Measurements from ENCODE around the gene PTPRM. TPM values are rescaled to one million over a fixed set of nuclear protein-coding genes. Genes with fewer than 3 reads are reported as not detected.
A peak's percentile ranks its signal among the peaks of the same experiment; 100 is the strongest.

PTPRM gene
- total RNA-seq, 1 donor from 2014 or later: 42.1 TPM

DNA sequence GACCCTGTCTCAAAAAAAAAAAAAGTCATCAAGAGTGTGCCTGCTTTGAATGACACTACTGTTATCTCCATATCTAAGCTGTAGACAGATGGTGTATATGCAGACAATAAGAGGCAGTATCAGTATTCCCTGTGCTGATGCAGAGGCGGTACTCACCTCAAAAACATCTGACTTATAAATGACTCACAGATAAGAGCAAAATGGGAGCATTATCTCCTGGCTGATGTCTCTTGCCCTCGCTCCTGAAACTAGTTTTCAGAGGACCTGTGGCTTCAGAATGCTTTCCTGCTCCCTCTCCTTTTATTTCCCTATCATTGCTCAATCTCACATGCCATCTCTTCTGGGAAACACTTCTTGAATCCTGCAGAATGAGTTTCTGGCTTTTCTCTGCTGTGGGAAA, 289.6 kb downstream of the PTPRM start:
- H3K4me3 ChIP-seq (ENCODE audit: low read depth, low read length): no peak overlapping the region
- H3K27me3 ChIP-seq (ENCODE audit: control insufficient read depth, insufficient read depth, low read length): no peaks in the 10 kb centered on the region
- DNase-seq (ENCODE audit: low read depth): peak; percentile 74
- TF ChIP-seq, protein P1, sequence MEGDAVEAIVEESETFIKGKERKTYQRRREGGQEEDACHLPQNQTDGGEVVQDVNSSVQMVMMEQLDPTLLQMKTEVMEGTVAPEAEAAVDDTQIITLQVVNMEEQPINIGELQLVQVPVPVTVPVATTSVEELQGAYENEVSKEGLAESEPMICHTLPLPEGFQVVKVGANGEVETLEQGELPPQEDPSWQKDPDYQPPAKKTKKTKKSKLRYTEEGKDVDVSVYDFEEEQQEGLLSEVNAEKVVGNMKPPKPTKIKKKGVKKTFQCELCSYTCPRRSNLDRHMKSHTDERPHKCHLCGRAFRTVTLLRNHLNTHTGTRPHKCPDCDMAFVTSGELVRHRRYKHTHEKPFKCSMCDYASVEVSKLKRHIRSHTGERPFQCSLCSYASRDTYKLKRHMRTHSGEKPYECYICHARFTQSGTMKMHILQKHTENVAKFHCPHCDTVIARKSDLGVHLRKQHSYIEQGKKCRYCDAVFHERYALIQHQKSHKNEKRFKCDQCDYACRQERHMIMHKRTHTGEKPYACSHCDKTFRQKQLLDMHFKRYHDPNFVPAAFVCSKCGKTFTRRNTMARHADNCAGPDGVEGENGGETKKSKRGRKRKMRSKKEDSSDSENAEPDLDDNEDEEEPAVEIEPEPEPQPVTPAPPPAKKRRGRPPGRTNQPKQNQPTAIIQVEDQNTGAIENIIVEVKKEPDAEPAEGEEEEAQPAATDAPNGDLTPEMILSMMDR (IDR thresholded peaks at IDR 0.05; ENCODE audit: insufficient read depth, low read length, severe bottlenecking): no peak
- H3K36me3 ChIP-seq (ENCODE audit: control insufficient read depth, insufficient read depth, low read length): no peaks in the 10 kb centered on the region
- FAIRE-seq: no peak

DNA sequence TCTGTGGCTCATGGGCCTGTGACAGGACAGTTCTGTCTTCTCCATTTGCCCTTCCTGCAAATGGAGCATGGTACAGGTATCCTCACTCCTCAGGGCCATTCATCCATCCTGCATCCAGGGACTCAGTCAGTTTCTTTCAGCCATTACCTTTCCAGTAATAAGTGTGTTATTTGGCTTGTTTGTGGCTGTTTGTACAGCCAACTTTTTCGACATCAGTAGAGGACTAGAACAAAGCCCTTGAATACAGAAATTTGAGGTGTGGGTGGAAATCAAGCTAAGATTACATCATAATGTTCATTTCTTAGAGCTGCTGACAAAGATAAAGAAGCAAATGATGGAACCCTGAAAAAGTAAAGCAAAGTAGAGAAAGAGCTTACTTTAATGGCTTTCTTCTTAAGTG, 290.4 kb downstream of the PTPRM start:
- Histone ChIP-seq H3K27me3 (ENCODE audit: control insufficient read depth, insufficient read depth, low read length) (no peaks in the 10 kb centered on the region), H3K4me3 (ENCODE audit: low read depth, low read length) (no peak overlapping the region), H3K36me3 (ENCODE audit: control insufficient read depth, insufficient read depth, low read length) (no peaks in the 10 kb centered on the region)
- no peak for FAIRE-seq
- DNase-seq (ENCODE audit: low read depth): no peak
- TF ChIP-seq, protein P1 (IDR thresholded peaks at IDR 0.05; ENCODE audit: insufficient read depth, low read length, severe bottlenecking): no peak

DNA sequence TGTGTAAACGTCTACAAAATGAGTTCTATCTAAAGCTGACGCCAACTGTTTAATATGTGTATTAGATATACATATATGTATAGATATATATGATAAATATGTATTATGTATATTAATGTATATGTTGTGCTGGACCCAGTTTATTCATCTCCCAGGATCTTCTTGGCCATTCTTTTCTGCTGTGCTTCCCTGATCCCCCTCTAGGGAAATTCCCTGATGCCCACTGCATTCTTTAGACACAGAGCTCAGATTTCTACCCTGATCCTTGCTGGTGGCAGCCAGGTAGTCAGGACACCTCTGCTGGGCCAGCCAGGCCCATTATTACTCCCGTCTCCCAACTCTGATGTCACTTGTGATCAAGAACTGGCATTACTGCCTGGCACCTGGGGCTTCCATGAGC, 292.0 kb downstream of the PTPRM start:
- TF ChIP-seq, protein P1 (IDR thresholded peaks at IDR 0.05; ENCODE audit: insufficient read depth, low read length, severe bottlenecking): no peak
- Histone ChIP-seq H3K36me3 (ENCODE audit: control insufficient read depth, insufficient read depth, low read length) (no peaks in the 10 kb centered on the region), H3K27me3 (ENCODE audit: control insufficient read depth, insufficient read depth, low read length) (no peaks in the 10 kb centered on the region), H3K4me3 (ENCODE audit: low read depth, low read length) (no peak overlapping the region)
- DNase-seq (ENCODE audit: low read depth): no peak
- FAIRE-seq: no peak

DNA sequence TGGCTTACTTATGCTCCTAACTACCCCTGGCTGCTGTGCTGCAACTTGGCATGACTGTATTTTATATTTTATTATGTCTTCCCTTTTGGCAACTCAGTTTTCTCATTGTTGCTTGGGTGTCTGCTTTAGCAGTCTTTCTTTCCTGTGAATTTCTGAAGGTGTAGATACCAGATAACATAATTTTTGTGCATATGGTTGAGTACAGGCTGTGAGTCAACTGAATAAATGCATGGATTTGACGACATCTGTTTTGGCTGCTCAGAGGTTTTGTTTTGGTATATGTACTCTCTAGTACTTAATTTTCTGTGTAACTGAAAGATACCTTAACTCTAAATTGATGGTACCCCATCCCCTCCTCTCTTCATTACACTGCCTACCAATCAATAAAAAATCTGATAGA, 303.1 kb downstream of the PTPRM start:
- FAIRE-seq (no peak), DNase-seq (ENCODE audit: low read depth) (no peak)
- Histone ChIP-seq H3K4me3 (ENCODE audit: low read depth, low read length) (no peak overlapping the region), H3K27me3 (ENCODE audit: control insufficient read depth, insufficient read depth, low read length) (no peaks in the 10 kb centered on the region), H3K36me3 (ENCODE audit: control insufficient read depth, insufficient read depth, low read length) (no peaks in the 10 kb centered on the region)
- TF ChIP-seq, protein P1 (IDR thresholded peaks at IDR 0.05; ENCODE audit: insufficient read depth, low read length, severe bottlenecking): no peak

DNA sequence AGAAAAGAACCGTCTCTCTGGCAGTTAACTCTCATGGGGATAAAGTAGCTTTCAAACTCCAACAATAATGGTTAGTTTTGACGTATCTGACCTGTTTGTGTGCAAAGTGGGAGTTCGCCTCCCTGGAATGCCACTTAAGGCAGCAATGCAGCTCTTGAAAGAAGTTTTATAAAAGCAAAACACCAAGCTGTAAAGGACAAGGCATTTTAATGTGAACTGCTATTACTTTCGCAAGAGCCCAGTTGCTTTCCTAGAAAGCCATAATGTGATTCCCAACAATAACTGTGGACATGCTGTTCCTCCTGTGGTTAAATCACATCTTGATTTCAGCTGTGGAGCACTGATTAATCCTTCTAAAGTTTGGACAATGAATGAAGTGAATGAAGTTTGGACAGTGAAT, 303.7 kb downstream of the PTPRM start:
- no peak for FAIRE-seq

More for the DNA sequence above, 303.7 kb downstream of the PTPRM start:
- DNase-seq (ENCODE audit: low read depth): peak; percentile 38
- Histone ChIP-seq H3K27me3 (ENCODE audit: control insufficient read depth, insufficient read depth, low read length) (no peaks in the 10 kb centered on the region), H3K4me3 (ENCODE audit: low read depth, low read length) (no peak overlapping the region), H3K36me3 (ENCODE audit: control insufficient read depth, insufficient read depth, low read length) (no peaks in the 10 kb centered on the region)
- TF ChIP-seq, protein P1 (IDR thresholded peaks at IDR 0.05; ENCODE audit: insufficient read depth, low read length, severe bottlenecking): no peak

Data from bronchial epithelial cell (primary cell).